HepG2 (cell line): ENCODE measurements around the gene CCDC154. TPM values are rescaled to one million over a fixed set of nuclear protein-coding genes. Genes with fewer than 3 reads are reported as not detected.

Source experiments
- CREB1 ChIP-seq, 2 experiments: fragments of 450-650 bp in 1 of 2; IDR thresholded peaks; 2 replicates each; pipeline ENCODE4 v1.6.1; 2016 to 2017; ENCODE audit warnings: control low read depth in 1 of 2, mild to moderate bottlenecking in 1 of 2, missing compliant biosample characterization in 1 of 2, missing genetic modification characterization in 1 of 2
- EZH2 ChIP-seq: conservative IDR thresholded peaks from 2 replicates; pipeline ENCODE4 v1.6.1; 2012; ENCODE audit warnings: mild to moderate bottlenecking, low read depth, low read length, moderate library complexity
- FOXA3 ChIP-seq: IDR thresholded peaks from 2 replicates; pipeline ENCODE4 v1.6.1; 2016; ENCODE audit warnings: missing genetic modification reagents, missing compliant biosample characterization
- GATAD1 ChIP-seq: IDR thresholded peaks from 2 replicates; pipeline ENCODE4 v1.6.1; 2016; ENCODE audit warnings: missing genetic modification reagents, missing compliant biosample characterization
- KAT8 ChIP-seq: IDR thresholded peaks from 2 replicates; pipeline ENCODE4 v1.6.1; 2016; ENCODE audit warnings: missing genetic modification reagents, missing compliant biosample characterization
- MED1 ChIP-seq: sonication (generic); formaldehyde crosslinking; IDR thresholded peaks from 2 replicates; pipeline ENCODE4 v1.4.0; 2020; ENCODE audit warnings: missing genetic modification reagents
- SAP130 ChIP-seq: IDR thresholded peaks from 2 replicates; pipeline ENCODE4 v1.6.1; 2016; ENCODE audit warnings: low read depth
- ZKSCAN5 ChIP-seq: sonication (generic); formaldehyde crosslinking; IDR thresholded peaks from 2 replicates; pipeline ENCODE4 v1.5.1; 2020; ENCODE audit warnings: mild to moderate bottlenecking, missing genetic modification reagents
- ZNF430 ChIP-seq: sonication (generic); formaldehyde crosslinking; IDR thresholded peaks from 2 replicates; pipeline ENCODE4 v1.9.0; 2021; ENCODE audit warnings: mild to moderate bottlenecking, missing genetic modification reagents
- ZNF496 ChIP-seq: sonication (generic); formaldehyde crosslinking; IDR thresholded peaks from 2 replicates; pipeline ENCODE4 v1.8.1; 2023; ENCODE audit warnings: mild to moderate bottlenecking, moderate library complexity, missing genetic modification reagents; ENCODE audit not compliant: insufficient replicate concordance
- ZNF557 ChIP-seq: sonication (generic); formaldehyde crosslinking; IDR thresholded peaks from 2 replicates; pipeline ENCODE4 v1.4.0; 2020; ENCODE audit warnings: missing genetic modification reagents
- ZNF577 ChIP-seq: sonication (generic); formaldehyde crosslinking; IDR thresholded peaks from 2 replicates; pipeline ENCODE4 v1.4.0; 2020; ENCODE audit warnings: mild to moderate bottlenecking, low read depth, missing genetic modification reagents, borderline replicate concordance
- ZNF839 ChIP-seq: sonication (generic); formaldehyde crosslinking; IDR thresholded peaks from 2 replicates; pipeline ENCODE4 v1.4.0; 2020; ENCODE audit warnings: missing genetic modification reagents, mild to moderate bottlenecking, borderline replicate concordance
- polyA plus RNA-seq, 8 experiments: library from polyadenylated mRNA; depleted of rRNA in 3 of 8; stranded (reverse) in 7 of 8; unstranded in 1 of 8; fragments of >200 nt; fragmentation: Illumina TruSeq in 4 of 8; extraction: Trizol in 4 of 8; gene quantifications; 2 replicates each; pipeline versions ENCODE4 v1.2.1 to v1.2.3, GENCODE V29; 2011 to 2016; ENCODE audit warnings: low read depth in 4 of 8, missing spikeins in 1 of 8, mixed read lengths in 1 of 8; ENCODE audit not compliant: insufficient read depth in 1 of 8
- total RNA-seq, 5 experiments: library from RNA; depleted of rRNA; stranded (reverse); fragments of >200 nt; fragmentation: Illumina TruSeq; extraction: Trizol; gene quantifications; 2 replicates each; pipeline ENCODE4 v1.2.3, GENCODE V29; 2016; ENCODE audit warnings: low read depth in 1 of 5
- TF ChIP-seq, protein P1 (sequence below): IDR thresholded peaks from 2 replicates; pipeline ENCODE4 v1.4.0; 2020; ENCODE audit warnings: mild to moderate bottlenecking, missing genetic modification reagents
- TF ChIP-seq, protein P2 (sequence below): sonication (generic); formaldehyde crosslinking; IDR thresholded peaks from 2 replicates; pipeline ENCODE4 v1.8.0; 2022; ENCODE audit warnings: mild to moderate bottlenecking, missing genetic modification reagents, moderate library complexity
- TF ChIP-seq, protein P3 (sequence below): sonication (generic); formaldehyde crosslinking; IDR thresholded peaks from 2 replicates; pipeline ENCODE4 v1.4.0; 2020; ENCODE audit warnings: missing genetic modification reagents
- TF ChIP-seq, protein P4 (sequence below): sonication (generic); formaldehyde crosslinking; IDR thresholded peaks from 2 replicates; pipeline ENCODE4 v1.4.0; 2020; ENCODE audit warnings: mild to moderate bottlenecking, missing genetic modification reagents
- TF ChIP-seq, protein P5 (sequence below): sonication (generic); formaldehyde crosslinking; IDR thresholded peaks from 2 replicates; pipeline ENCODE4 v1.5.0; 2020; ENCODE audit warnings: missing genetic modification reagents, mild to moderate bottlenecking, borderline replicate concordance
- TF ChIP-seq, protein P6 (sequence below): sonication (generic); formaldehyde crosslinking; IDR thresholded peaks from 2 replicates; pipeline ENCODE4 v1.5.1; 2020; ENCODE audit warnings: missing genetic modification reagents, mild to moderate bottlenecking, borderline replicate concordance

Gene CCDC154
- total and polyA plus RNA-seq, 2 of the 13 experiments (the other 11 are each of a cell fraction or from before 2014, with no cell fraction given): 0.92 to 1.5 TPM

DNA sequence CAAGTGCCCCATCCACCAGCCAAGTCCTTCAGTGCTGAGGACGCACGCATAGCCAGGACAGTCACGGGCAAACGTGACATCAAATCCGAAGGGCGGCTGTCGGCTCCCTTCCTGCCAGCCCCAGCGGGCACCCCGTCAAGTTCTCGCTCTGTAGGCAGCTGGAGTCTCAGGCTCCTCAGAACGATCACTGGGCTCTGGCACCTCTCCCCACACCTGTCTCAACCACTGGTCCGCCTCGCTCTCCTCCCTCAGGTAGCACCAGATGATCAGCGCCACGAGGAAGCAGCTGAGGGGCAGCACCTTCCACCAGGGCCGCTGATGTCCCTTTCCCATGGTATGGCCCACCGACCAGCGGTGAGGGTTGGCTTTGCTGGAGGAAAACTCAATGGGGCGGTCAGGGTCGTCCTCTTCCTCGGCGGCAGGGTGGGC, 24.2 kb downstream of the CCDC154 start (continued):
- TF ChIP-seq, protein P1, sequence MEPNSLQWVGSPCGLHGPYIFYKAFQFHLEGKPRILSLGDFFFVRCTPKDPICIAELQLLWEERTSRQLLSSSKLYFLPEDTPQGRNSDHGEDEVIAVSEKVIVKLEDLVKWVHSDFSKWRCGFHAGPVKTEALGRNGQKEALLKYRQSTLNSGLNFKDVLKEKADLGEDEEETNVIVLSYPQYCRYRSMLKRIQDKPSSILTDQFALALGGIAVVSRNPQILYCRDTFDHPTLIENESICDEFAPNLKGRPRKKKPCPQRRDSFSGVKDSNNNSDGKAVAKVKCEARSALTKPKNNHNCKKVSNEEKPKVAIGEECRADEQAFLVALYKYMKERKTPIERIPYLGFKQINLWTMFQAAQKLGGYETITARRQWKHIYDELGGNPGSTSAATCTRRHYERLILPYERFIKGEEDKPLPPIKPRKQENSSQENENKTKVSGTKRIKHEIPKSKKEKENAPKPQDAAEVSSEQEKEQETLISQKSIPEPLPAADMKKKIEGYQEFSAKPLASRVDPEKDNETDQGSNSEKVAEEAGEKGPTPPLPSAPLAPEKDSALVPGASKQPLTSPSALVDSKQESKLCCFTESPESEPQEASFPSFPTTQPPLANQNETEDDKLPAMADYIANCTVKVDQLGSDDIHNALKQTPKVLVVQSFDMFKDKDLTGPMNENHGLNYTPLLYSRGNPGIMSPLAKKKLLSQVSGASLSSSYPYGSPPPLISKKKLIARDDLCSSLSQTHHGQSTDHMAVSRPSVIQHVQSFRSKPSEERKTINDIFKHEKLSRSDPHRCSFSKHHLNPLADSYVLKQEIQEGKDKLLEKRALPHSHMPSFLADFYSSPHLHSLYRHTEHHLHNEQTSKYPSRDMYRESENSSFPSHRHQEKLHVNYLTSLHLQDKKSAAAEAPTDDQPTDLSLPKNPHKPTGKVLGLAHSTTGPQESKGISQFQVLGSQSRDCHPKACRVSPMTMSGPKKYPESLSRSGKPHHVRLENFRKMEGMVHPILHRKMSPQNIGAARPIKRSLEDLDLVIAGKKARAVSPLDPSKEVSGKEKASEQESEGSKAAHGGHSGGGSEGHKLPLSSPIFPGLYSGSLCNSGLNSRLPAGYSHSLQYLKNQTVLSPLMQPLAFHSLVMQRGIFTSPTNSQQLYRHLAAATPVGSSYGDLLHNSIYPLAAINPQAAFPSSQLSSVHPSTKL (CRISPR knock-in tag): no peak
- TF ChIP-seq ZNF557 (CRISPR knock-in tag) (no peak), GATAD1 (CRISPR knock-in tag) (no peak), ZNF496 (CRISPR knock-in tag) (no peak), SAP130 (CRISPR knock-in tag) (no peak), ZNF577 (CRISPR knock-in tag) (no peak), ZKSCAN5 (CRISPR knock-in tag) (no peak), MED1 (CRISPR knock-in tag) (no peak), KAT8 (CRISPR knock-in tag) (no peak), ZNF839 (CRISPR knock-in tag) (peak; percentile 94; the same call in 1 of the 2 replicates), ZNF430 (CRISPR knock-in tag) (no peak), EZH2 (no peak), CREB1 (IDR thresholded peaks at IDR 0.05) (no peak), CREB1 (CRISPR knock-in tag; IDR thresholded peaks at IDR 0.05) (no peak), FOXA3 (CRISPR knock-in tag) (no peak)
- TF ChIP-seq, protein P2, sequence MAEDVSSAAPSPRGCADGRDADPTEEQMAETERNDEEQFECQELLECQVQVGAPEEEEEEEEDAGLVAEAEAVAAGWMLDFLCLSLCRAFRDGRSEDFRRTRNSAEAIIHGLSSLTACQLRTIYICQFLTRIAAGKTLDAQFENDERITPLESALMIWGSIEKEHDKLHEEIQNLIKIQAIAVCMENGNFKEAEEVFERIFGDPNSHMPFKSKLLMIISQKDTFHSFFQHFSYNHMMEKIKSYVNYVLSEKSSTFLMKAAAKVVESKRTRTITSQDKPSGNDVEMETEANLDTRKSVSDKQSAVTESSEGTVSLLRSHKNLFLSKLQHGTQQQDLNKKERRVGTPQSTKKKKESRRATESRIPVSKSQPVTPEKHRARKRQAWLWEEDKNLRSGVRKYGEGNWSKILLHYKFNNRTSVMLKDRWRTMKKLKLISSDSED (CRISPR knock-in tag): 0 out of 2 replicates have a peak, but pooled peaks have one; percentile 73
- TF ChIP-seq, protein P3, sequence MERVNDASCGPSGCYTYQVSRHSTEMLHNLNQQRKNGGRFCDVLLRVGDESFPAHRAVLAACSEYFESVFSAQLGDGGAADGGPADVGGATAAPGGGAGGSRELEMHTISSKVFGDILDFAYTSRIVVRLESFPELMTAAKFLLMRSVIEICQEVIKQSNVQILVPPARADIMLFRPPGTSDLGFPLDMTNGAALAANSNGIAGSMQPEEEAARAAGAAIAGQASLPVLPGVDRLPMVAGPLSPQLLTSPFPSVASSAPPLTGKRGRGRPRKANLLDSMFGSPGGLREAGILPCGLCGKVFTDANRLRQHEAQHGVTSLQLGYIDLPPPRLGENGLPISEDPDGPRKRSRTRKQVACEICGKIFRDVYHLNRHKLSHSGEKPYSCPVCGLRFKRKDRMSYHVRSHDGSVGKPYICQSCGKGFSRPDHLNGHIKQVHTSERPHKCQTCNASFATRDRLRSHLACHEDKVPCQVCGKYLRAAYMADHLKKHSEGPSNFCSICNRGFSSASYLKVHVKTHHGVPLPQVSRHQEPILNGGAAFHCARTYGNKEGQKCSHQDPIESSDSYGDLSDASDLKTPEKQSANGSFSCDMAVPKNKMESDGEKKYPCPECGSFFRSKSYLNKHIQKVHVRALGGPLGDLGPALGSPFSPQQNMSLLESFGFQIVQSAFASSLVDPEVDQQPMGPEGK (CRISPR knock-in tag): no peak
- TF ChIP-seq, protein P4, sequence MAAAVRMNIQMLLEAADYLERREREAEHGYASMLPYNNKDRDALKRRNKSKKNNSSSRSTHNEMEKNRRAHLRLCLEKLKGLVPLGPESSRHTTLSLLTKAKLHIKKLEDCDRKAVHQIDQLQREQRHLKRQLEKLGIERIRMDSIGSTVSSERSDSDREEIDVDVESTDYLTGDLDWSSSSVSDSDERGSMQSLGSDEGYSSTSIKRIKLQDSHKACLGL (CRISPR knock-in tag): no peak
- TF ChIP-seq, protein P5, sequence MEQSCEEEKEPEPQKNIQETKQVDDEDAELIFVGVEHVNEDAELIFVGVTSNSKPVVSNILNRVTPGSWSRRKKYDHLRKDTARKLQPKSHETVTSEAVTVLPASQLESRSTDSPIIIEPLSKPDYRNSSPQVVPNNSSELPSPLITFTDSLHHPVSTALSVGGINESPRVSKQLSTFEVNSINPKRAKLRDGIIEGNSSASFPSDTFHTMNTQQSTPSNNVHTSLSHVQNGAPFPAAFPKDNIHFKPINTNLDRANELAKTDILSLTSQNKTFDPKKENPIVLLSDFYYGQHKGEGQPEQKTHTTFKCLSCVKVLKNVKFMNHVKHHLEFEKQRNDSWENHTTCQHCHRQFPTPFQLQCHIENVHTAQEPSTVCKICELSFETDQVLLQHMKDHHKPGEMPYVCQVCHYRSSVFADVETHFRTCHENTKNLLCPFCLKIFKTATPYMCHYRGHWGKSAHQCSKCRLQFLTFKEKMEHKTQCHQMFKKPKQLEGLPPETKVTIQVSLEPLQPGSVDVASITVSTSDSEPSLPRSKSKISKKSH (CRISPR knock-in tag): no peak; the same call in 1 of the 2 replicates
- TF ChIP-seq, protein P6, sequence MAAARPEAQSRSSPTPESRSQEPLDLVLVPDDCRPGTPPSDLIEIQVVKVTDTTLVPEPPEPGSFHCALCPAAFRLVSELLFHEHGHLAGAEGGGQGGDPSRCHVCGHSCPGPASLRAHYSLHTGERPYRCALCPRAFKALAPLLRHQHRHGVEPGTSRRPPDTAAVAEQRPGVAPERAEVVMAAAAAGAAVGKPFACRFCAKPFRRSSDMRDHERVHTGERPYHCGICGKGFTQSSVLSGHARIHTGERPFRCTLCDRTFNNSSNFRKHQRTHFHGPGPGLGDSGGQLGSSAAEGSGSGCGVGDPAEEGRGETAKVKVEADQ (CRISPR knock-in tag): no peak
